ENCODE measurements around the gene SSBP4.

DNA sequence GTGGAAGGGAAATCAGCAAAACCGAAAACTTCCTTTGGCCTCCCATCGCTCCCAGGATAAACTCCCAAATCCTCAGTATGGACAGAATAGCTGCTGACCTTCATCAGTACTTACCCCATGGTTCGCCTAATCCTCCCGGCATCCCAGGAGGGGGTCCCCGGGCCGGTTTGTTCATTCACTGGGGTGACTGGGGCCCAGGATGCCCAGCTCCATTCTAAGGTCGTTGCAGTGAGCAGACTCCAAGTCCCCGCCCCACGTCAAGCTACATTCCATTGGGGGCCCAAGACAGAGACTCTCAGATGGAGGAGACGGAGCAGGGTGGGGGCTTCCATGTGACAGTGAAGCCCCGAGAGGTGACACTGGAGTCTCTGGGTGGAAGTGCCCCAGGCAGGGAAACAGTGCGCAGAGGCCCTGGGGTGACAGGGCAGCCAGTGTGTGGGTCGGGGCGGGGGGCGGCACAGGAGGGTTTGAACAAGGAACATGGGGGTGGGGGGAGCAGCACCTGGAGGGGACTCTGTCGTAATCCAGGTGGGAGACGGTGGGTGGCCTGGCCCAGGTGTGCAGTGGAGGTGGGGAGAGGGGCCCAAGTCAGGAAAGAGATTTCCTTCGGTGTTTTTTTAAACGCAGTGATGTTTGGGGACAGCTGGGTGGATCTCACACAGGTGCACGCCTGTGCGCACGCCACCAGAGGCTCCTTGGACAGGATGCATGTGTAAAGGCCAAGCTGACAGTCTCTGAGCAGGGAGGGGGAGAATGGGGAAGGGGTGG, 5.1 kb downstream of the SSBP4 start:
- TF ChIP-seq CTCF (IDR thresholded peaks at IDR 0.05) = no peak
- no peak for TF ChIP-seq EP300 (IDR thresholded peaks at IDR 0.05)
- no peak for TF ChIP-seq POLR2AphosphoS5 (IDR thresholded peaks at IDR 0.05)
- no peak for TF ChIP-seq POLR2A (IDR thresholded peaks at IDR 0.05)

All from suprapubic skin (tissue), 4 donors.